HAP-1 (cell line): ENCODE data around the gene SLC4A7.
"Not testable (repeated sequence)": the region's sequence is repeated elsewhere in the genome, so short reads cannot be mapped to it uniquely, and the experiment has no call there.

Source experiments
- DNase-seq, 2 experiments: peaks; one replicate each; pipeline ENCODE4 v3.0.0-alpha.2; 2016 to 2020; ENCODE audit warnings: low spot score in 2 of 2
- H3K27me3 ChIP-seq: fragments of 250-450 bp; sonication (Bioruptor Pico); 2 replicates; pipeline ENCODE4 v1.5.1; 2020; ENCODE audit warnings: low read depth, mild to moderate bottlenecking, moderate library complexity
- H3K36me3 ChIP-seq: fragments of 250-450 bp; sonication (Bioruptor Pico); replicated peaks from 2 replicates; pipeline ENCODE4 v1.5.1; 2020; ENCODE audit warnings: mild to moderate bottlenecking
- H3K4me1 ChIP-seq: fragments of 250-450 bp; sonication (Bioruptor Pico); 2 replicates; pipeline ENCODE4 v1.5.1; 2020; ENCODE audit warnings: mild to moderate bottlenecking
- H3K4me3 ChIP-seq: fragments of 250-450 bp; sonication (Bioruptor Pico); 2 replicates; pipeline ENCODE4 v1.5.1; 2020; ENCODE audit warnings: mild to moderate bottlenecking, moderate library complexity
- H3K9me3 ChIP-seq: fragments of 250-450 bp; sonication (Bioruptor Pico); 2 replicates; pipeline ENCODE4 v1.5.1; 2020; ENCODE audit warnings: mild to moderate bottlenecking, moderate library complexity
- in situ Hi-C: fragments of 300-500 bp; cut with MboI; formaldehyde crosslinking; loops from 3 replicates; pipeline ENCODE4 v1.14.3; 2020; ENCODE audit warnings: low sequenced_read_pairs, inconsistent platforms, mixed read lengths

Gene SLC4A7

DNA sequence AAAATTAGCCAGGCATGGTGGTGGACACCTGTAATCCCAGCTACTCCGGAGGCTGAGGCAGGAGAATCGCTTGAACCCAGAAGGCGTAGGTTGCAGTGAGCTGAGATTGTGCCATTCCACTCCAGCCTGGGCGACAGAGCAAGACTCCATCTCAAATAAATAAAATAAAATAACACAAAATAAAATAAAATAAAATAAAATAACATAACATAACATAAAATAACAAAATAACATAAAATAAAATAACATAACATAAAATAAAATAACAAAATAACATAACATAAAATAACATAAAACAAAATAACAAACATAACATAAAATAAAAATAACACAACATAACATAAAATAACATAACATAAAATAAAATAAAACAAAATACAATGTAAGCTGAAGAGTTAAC lies 45.8 kb downstream of the SLC4A7 start:
- H3K4me3 ChIP-seq, H3K9me3 ChIP-seq, DNase-seq, H3K4me1 ChIP-seq, in situ Hi-C loops, H3K27me3 ChIP-seq: not testable (repeated sequence)
- peaks cover 44% of the 10 kb centered on the region for H3K36me3 ChIP-seq

GRCh38 chr3:27431116-27431515 lies 53.1 kb downstream of the SLC4A7 start:
- H3K36me3 ChIP-seq: peaks cover 53% of the 10 kb centered on the region
- H3K4me1 ChIP-seq: no peaks in the 10 kb centered on the region; the same call in 1 of the 2 replicates
- no peaks in the 10 kb centered on the region for H3K9me3 ChIP-seq
- H3K4me3 ChIP-seq: no peak overlapping the region
- in situ Hi-C loops: no loop called here
- no peak for DNase-seq
- no peaks in the 10 kb centered on the region for H3K27me3 ChIP-seq

GRCh38 chr3:27429909-27430308 lies 54.3 kb downstream of the SLC4A7 start:
- H3K36me3 ChIP-seq: peaks cover 45% of the 10 kb centered on the region

DNA sequence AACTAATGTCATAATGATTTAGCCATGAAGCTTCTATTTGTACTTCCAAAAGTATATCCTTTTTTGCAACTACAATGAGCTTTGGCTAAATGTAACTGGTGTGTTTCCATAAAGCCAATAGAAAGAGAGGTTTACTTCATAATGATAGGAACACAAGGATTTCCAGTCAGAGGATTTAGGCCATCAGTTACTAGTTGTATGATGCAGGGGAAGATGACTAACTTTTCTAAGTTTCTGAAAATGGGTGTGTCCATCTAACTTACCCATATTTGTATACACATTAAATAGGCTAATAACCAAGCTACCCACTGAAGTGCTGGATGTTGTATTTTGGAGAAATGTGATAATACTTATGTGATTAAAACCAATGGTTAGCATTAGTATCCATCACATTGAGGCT lies 55.7 kb downstream of the SLC4A7 start:
- in situ Hi-C loops: no loop called here
- DNase-seq: no peak
- peaks cover 6% of the 10 kb centered on the region; the same call in 1 of the 2 replicates for H3K4me1 ChIP-seq
- H3K36me3 ChIP-seq: peaks cover 46% of the 10 kb centered on the region
- H3K4me3 ChIP-seq: no peak overlapping the region
- H3K9me3 ChIP-seq: no peaks in the 10 kb centered on the region
- H3K27me3 ChIP-seq: no peaks in the 10 kb centered on the region

More at GRCh38 chr3:27429909-27430308, 54.3 kb downstream of the SLC4A7 start:
- Histone ChIP-seq H3K9me3 (no peaks in the 10 kb centered on the region), H3K27me3 (no peaks in the 10 kb centered on the region), H3K4me1 (peaks cover 1% of the 10 kb centered on the region; the same call in 1 of the 2 replicates), H3K4me3 (no peak overlapping the region)
- DNase-seq: no peak
- in situ Hi-C loops: no loop called here

GRCh38 chr3:27426926-27427325 lies 57.3 kb downstream of the SLC4A7 start:
- no peak for DNase-seq
- H3K9me3 ChIP-seq: no peaks in the 10 kb centered on the region
- in situ Hi-C loops: no loop called here
- H3K4me1 ChIP-seq: peaks cover 6% of the 10 kb centered on the region; the same call in 1 of the 2 replicates
- no peak overlapping the region for H3K4me3 ChIP-seq
- H3K36me3 ChIP-seq: peaks cover 40% of the 10 kb centered on the region
- H3K27me3 ChIP-seq: no peaks in the 10 kb centered on the region

- Histone ChIP-seq H3K4me1 (peaks cover 6% of the 10 kb centered on the region; the same call in 1 of the 2 replicates), H3K36me3 (peaks cover 40% of the 10 kb centered on the region)
- in situ Hi-C loops: no loop called here
These were observed 58.2 kb downstream of the SLC4A7 start for GRCh38 chr3:27425896-27426565.

DNA sequence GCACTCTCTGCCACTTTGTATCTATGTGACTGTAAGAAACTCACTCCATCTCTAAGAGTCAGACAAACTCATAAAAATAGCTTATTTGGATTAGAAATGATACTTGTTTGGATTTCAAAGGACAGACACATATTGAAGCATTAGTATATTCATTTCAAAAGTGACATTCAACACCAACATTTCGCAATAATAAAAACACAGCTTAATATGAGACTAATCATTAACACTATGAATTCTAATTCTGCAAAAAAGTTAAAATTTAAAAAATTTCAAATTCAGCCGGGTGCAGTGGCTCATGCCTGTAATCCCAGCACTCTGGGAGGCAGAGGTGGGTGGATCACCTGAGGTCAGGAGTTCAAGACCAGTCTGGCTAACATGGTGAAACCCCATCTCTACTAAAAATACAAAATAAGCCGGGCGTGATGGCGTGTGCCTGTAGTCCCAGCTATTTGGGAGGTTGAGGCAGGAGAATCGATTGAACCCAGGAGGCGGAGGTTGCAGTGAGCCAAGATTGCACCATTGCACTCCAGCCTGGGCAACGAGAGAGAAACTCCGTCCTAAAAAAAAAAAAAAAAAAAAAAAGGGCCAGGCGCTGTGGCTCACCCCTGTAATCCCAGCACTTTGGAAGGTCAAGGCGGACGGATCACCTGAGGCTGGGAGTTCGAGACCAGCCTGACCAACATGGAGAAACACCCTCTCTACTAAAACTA lies 59.2 kb downstream of the SLC4A7 start:
- H3K9me3 ChIP-seq, H3K27me3 ChIP-seq, H3K4me3 ChIP-seq, in situ Hi-C loops, DNase-seq, H3K4me1 ChIP-seq: not testable (repeated sequence)
- H3K36me3 ChIP-seq: peaks cover 42% of the 10 kb centered on the region

More at GRCh38 chr3:27425896-27426565, 58.2 kb downstream of the SLC4A7 start:
- H3K27me3 ChIP-seq: no peaks in the 10 kb centered on the region
- no peak overlapping the region for H3K4me3 ChIP-seq
- H3K9me3 ChIP-seq: no peaks in the 10 kb centered on the region
- no peak for DNase-seq

GRCh38 chr3:27423463-27423862 lies 60.7 kb downstream of the SLC4A7 start:
- Histone ChIP-seq H3K27me3 (no peaks in the 10 kb centered on the region), H3K4me1 (peaks cover 6% of the 10 kb centered on the region; the same call in 1 of the 2 replicates), H3K36me3 (peaks cover 47% of the 10 kb centered on the region), H3K4me3 (no peak overlapping the region), H3K9me3 (no peaks in the 10 kb centered on the region)
- no peak for DNase-seq
- in situ Hi-C loops: no loop called here

DNA sequence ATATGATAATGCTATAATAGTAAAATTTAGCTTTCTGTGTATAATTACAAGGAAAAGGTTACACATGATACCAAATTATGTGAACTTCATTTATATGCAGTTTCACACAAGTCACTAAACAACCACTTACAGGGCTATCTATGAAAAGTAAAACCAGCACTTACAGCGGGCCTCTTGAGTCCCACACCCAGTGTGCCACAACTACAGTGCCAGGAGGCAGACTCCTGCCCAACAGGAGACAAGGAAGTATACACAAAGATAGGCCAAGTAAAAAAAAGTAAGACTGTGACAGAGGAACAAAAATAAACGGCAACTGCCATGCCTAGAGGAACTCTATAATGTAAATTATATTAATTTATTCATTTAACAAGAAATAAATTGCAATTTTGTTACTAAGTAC lies 61.6 kb downstream of the SLC4A7 start:
- Histone ChIP-seq H3K9me3 (no peaks in the 10 kb centered on the region), H3K36me3 (peaks cover 52% of the 10 kb centered on the region), H3K4me1 (peaks cover 6% of the 10 kb centered on the region; the same call in 1 of the 2 replicates), H3K4me3 (no peak overlapping the region), H3K27me3 (no peaks in the 10 kb centered on the region)
- in situ Hi-C loops: no loop called here
- DNase-seq: no peak

- in situ Hi-C loops: no loop called here
- no peaks in the 10 kb centered on the region for H3K9me3 ChIP-seq
- no peaks in the 10 kb centered on the region for H3K27me3 ChIP-seq
- DNase-seq: no peak
- H3K4me1 ChIP-seq: no peaks in the 10 kb centered on the region
- H3K4me3 ChIP-seq: no peak overlapping the region
- peaks cover 35% of the 10 kb centered on the region for H3K36me3 ChIP-seq
These were observed 69.0 kb downstream of the SLC4A7 start for GRCh38 chr3:27415202-27415601.

GRCh38 chr3:27392950-27393679 lies 91.1 kb downstream of the SLC4A7 start:
- in situ Hi-C loops: no loop called here
- peaks cover 13% of the 10 kb centered on the region for H3K36me3 ChIP-seq
- H3K9me3 ChIP-seq: no peaks in the 10 kb centered on the region
- H3K4me3 ChIP-seq: no peak overlapping the region
- no peaks in the 10 kb centered on the region for H3K27me3 ChIP-seq
- DNase-seq: no peak
- no peaks in the 10 kb centered on the region for H3K4me1 ChIP-seq

- DNase-seq, H3K27me3 ChIP-seq, H3K4me3 ChIP-seq, H3K9me3 ChIP-seq, in situ Hi-C loops, H3K4me1 ChIP-seq: not testable (repeated sequence)
- H3K36me3 ChIP-seq: peaks cover 12% of the 10 kb centered on the region
These were observed 91.8 kb downstream of the SLC4A7 start for GRCh38 chr3:27392414-27392813.

GRCh38 chr3:27391796-27392195 lies 92.4 kb downstream of the SLC4A7 start:
- H3K27me3 ChIP-seq: no peaks in the 10 kb centered on the region
- H3K9me3 ChIP-seq: no peaks in the 10 kb centered on the region
- H3K4me3 ChIP-seq: no peak overlapping the region
- peaks cover 12% of the 10 kb centered on the region for H3K36me3 ChIP-seq
- DNase-seq: no peak
- in situ Hi-C loops: no loop called here
- H3K4me1 ChIP-seq: no peaks in the 10 kb centered on the region

DNA sequence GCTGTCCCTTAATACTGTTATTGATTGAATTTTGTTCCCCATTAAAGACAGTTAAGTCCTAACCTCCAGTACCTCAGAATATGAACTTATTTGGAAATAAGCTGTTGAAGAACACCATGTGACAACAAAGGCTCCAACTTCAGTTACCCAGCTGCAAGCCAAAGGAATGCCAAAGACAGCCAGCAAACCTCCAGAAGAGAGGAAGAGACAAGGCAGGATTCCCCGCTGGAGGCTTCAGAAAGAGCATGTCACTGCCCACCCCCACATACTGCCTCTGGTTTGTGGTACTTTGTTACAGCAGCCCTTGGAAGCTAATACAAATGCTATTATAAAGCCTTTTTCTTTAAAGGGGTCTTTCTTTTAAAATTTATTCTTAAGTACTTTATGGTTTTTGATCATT lies 96.6 kb downstream of the SLC4A7 start:
- no peak overlapping the region for H3K4me3 ChIP-seq
- H3K9me3 ChIP-seq: no peaks in the 10 kb centered on the region
- H3K4me1 ChIP-seq: no peaks in the 10 kb centered on the region
- peaks cover 18% of the 10 kb centered on the region for H3K36me3 ChIP-seq
- no peak for DNase-seq
- H3K27me3 ChIP-seq: no peaks in the 10 kb centered on the region
- in situ Hi-C loops: no loop called here
